Dermis microvascular lymphatic vessel endothelial cell (primary cell): Measurements from ENCODE around the gene ADAMTSL1. TPM values are rescaled to one million over a fixed set of nuclear protein-coding genes. Genes with fewer than 3 reads are reported as not detected.

Source experiments
- DNase-seq, 2 donors: peaks; one replicate each; pipeline versions ENCODE4 v3.0.0 to v3.0.0-alpha.2; 2010; ENCODE audit warnings: low read depth in 2 of 2
- total RNA-seq: library from RNA; depleted of rRNA; stranded (reverse); fragments of >200 nt; gene quantifications from 2 replicates; pipeline ENCODE4 v1.2.1, GENCODE V29; 2014

Gene ADAMTSL1
- total RNA-seq, 1 donor from 2014 or later: 9.1 TPM

DNA sequence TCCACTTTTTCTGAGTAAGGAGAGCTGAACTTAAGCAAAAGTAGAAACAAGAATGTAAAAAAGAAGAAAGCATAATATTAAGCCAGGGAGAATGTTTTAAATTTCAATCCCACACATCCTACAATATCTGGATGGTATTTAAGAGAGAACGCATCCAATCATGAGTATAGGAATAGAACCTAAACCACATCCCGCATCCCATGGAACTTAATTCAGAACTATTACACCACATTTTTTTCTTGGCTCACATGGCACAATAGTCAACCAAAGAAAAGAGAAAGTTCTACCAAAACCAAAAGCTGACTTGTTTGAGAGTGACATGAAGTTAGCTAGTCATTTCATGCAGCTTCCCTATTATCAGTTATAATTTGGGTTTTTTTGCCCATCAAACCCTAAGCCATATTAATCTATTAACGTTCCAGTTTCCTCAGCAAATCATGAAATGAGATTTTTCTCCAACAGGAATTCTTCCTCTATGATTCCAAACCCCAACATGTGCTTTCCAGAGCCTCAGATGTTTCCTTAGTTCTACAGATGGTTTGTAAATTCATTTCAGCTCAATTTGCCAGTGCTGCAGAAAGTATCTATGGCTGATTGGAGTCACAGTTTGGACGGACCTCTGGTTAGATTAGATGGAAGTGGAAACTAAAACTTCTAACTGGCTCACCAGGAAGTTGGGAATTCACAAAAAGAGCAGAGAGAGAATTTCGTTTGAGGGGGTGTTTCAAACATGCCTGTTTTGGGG lies 22.5 kb downstream of the ADAMTSL1 start:
- no peak for DNase-seq

DNA sequence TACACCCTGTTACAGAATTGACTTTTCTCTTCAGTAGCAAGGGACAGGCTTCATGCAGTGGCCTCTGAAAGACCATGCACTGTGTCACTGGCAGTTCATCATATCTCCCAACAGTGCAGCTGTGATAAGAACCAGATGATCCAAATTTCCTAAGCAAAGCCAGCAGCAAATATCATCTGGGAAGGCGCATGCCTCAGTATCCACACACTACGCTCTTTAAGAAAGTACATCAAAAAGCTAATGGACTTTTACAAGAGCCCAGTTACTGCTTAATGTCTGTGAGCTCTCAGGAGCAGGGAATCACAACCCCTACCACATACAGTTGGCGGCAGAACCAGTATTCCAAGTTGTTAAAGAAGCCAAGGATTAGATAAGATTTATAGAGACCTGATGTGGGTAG lies 25.1 kb downstream of the ADAMTSL1 start:
- no peak for DNase-seq

DNA sequence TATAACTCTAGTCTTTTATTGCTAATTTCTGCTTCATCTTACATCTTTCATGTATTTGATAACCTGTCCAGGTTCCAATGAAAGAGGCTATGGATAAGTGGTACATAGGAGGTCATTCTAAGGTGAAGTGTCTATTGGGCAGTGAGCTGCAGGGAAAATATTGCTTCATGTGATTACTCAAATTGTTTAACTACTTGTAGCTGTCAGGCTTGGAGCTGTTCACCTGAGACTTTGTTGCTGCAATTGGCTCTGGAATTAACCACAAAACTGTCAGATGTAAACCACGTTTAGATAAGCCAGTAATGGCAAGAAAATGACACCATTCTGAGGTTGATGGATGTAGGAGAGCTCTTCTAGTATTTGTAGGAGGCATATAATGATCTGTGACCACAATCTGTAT lies 26.0 kb downstream of the ADAMTSL1 start:
- no peak for DNase-seq

DNA sequence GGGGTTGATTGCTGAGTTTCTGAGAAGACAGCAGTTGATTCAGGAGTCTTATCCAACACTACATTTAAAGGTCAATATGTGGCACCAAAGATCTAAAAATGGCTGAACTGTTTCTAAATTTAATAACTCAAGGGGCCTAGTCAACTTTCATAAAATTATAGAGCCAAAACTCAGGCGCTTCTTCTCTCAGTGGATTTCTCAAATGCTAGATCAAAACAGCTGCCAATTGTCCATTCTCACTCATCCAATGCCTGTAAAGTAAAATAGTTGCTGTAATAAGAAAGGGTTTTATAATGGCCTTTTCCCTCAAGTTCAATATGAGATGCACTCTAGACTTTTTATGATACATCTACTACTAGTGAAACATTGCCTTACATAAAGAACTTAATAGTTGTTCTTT lies 26.5 kb downstream of the ADAMTSL1 start:
- no peak for DNase-seq

- DNase-seq: no peak
Observed at GRCh38 chr9:18501949-18502348, 28.0 kb downstream of the ADAMTSL1 start.

DNA sequence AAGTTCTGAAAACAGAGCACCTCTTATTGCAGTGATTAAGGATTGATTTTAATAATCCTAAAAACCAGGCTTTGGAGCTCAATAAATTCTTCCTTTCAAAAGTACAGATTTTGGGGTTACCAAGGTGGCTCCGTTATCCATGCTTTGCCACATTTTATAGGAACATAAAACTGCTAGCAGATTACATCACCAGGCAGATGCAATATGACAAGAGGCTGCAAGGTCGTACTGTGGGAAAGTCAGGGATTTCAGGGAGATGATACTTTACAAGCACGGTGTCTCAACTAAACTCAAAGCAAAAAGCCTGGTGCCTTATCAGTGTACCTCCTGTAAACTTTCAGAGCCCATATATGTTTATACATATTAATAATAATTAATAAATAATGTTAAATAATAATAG lies 28.6 kb downstream of the ADAMTSL1 start:
- DNase-seq: no peak

- no peak for DNase-seq
Observed at GRCh38 chr9:18504707-18505106, 30.8 kb downstream of the ADAMTSL1 start.

DNA sequence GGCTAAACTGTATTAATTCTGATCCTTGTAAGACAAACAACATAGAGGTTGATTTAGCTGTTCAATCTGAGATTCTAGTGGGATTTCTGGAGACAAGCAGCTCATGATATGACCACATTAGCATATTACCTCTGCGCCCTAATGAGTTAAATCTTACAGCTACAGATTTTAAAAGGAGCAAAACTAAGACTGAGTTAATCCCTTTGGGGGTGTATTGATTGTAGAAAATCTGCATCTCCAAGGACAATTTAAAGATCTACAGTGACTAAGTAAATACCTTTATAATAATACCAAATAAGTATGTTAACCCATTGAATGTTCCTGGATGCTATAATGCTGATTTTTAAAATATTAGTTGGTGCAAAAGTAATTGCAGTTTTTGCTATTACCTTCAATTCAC lies 33.2 kb downstream of the ADAMTSL1 start:
- no peak for DNase-seq

GRCh38 chr9:18516514-18516913 lies 42.6 kb downstream of the ADAMTSL1 start:
- no peak for DNase-seq

DNA sequence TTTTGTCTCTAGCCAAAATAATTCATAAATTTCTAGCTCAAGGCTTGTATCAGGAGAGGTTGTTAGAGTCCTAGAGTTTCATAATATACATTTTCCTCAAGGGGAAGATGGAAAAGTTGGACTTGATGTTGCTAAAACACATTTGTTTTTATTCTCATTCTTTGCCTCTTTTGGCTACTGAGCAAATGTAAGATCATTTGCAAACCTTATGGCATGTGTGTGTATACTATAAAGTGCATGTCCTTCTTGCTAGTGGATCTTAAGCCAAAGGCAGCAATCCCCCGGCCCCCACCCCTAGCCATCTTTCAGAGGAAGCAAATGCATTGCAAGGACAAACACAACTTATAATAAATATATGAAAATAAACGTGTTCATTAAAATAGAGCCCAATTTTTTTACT lies 43.0 kb downstream of the ADAMTSL1 start:
- no peak for DNase-seq

DNA sequence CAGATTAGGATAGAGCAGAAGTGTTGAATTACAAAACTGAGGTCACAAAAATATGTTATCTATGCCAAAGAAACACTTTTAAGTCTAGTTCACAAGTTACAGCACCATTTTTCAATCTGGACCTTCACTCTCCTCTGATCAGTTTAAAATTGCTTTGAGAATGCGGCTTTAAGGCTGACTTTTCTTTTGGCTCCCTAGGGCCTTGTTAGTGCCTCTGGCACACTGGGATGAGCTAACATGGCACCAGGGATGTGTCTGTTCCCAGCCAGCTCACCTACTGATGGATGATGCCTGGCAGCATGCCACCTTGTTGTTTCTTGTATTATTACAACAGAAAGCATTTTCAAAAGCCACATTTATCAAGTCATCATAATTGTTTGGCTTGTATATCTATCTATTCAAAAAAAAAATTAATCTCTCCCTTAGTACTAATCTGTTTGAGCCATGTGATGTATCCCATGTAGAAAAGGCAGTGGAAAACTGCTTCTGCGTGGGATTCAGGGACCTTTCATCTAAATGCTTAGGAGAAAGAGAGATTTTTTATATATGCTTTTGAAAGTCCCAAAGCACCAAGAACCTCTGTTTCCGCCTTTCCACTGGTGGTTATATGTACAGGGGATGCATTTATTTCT lies 46.6 kb downstream of the ADAMTSL1 start:
- no peak for DNase-seq

GRCh38 chr9:18526685-18527084 lies 52.7 kb downstream of the ADAMTSL1 start:
- DNase-seq: no peak

DNA sequence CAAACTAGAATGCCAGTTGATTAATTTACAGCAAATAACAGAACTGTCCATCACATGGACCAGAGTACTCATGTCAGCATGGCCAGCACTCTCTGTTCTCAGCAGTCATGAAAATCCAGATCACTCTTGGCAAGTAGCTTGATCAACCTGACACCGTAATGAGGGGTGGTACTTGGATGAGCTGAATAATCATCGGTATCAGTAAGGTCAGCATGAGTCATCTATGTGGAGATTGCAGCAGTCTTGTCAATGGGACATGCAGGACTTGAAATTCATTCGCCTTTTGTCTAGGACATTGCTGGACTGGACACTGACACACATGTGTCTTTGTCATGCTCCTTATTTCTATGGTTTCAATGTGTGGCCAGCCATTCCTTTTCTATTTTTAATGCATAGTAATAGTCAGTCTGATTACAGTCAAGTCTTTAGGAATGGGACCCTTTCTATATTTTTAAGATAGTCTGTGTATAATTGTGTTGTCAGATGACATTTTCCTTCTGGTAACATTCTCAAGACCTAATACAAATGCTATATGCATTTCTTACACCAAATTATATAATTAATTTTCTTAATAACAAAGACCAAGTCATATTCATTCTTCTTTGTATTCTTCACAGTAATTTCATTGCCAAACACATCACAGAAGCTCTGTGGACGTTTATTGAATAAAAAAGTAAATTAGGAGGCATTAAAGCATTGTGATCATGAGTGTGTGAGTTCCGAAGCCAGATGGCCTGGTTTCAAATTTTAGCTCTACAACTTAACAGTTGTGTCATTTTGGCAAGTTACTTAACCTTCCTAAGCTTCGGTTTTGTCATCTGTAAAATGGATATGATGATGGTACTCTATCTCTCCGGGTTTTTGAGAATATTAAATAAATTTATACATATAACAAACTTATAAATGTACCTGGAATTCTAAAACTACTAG lies 57.4 kb downstream of the ADAMTSL1 start:
- DNase-seq: no peak

GRCh38 chr9:18534611-18535010 lies 60.7 kb downstream of the ADAMTSL1 start:
- DNase-seq: no peak

DNA sequence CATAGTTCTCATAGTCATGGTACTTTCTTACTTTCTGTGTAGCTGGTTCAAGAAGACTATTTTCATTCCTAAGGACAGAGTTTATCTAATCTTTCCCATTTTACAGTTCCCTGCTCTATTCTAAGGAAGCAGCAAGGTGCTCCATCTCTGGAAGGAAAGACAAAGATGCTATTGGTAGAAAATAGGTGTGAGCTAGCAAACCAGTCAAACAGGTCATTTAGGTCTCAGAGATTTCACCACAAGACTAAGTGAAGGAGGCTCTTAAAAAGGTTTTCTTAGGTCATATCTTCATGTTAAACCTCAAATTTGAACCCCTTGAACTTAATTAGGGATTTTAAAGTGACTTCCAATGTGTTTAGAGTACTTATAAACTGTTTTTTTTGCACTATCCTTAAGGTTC lies 62.6 kb downstream of the ADAMTSL1 start:
- DNase-seq: no peak

DNA sequence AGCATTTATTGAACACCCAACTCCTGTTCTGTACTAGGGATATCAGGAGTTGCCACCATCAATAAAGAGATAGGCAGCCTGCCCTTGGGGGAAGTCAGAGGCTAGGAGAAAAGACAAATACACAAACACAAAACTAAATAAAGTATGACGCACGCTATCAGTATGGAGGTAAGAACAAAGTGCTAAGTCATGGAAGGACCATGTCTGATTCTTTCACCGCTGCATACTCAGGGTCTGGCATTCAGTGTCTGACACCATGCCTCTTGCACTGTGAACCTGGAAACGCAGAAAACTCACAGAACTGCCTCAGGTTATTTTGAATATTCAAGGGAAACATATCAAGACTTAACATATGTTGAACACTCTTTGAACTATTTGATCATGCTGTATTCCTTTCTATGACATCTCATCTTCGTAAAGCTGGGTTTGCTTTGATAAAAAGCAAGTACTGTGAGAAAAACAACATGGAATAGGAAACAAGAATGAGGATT lies 65.3 kb downstream of the ADAMTSL1 start:
- DNase-seq: no peak

- peak in 1 of 2 donors; percentile 16 for DNase-seq
Observed at GRCh38 chr9:18542837-18543405, 69.0 kb downstream of the ADAMTSL1 start.

GRCh38 chr9:18543406-18544192 lies 69.6 kb downstream of the ADAMTSL1 start:
- peak in 1 of 2 donors; percentile 61 for DNase-seq

DNA sequence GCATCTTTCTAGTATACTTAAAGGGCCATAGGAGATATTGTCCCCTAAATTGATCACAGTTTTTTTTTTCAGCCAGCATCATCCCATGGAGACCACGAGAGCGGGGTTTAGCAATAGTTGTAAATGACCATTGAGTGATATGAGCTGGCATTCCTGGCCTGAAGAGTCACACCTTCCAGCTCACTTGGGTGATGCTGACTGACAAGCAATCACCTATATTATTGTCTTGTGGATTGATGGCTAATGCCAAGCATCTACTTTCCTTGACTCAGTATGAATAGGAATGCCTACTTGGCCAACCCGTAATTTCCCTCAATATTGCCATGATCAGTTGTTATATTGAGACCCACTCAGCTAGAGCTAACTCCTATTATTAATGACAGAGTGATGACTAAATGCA lies 70.5 kb downstream of the ADAMTSL1 start:
- DNase-seq: no peak

DNA sequence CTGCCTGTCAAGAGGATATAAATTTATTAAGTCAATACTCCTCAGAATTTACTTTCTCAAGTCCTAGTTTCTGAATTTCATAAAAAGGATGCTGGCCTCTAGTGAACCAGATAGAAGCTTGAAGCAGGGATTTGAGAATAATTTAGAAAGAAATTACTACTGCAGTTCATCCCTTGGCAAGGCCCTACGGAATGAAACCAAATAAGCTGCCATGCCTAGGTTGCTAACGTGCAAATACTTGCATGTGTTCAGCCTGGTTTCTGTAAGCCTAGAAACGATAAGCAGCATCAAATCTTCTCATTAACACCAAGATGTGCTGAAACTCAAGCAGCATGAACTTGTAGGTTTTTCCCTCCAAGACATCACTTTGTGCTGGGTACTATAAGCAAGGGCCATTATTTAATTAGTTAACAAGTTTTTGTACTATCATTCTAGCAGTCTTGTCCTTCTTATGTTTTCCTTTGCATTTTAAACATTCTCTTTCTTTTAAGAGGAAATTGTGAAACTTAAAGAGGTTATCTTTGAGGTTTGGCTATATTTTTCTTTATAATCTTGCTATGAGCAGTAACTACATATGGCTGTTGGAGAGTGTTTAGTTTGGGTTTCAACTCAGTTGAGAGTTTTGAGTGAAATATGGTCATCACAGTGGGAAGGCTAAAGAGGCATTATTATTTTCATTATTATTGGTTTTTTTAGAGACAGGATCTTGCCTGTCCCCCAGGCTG lies 71.8 kb downstream of the ADAMTSL1 start:
- DNase-seq: no peak
